Measurements from ENCODE around the gene EHBP1. TPM values are rescaled to one million over a fixed set of nuclear protein-coding genes. Genes with fewer than 3 reads are reported as not detected.
A peak's percentile ranks its signal among the peaks of the same experiment; 100 is the strongest.

EHBP1 gene
- total and polyA plus RNA-seq, 3 experiments from 2014 or later = 12.5 to 23.1 (median 22.7) TPM

- Histone ChIP-seq H3K9me3 (ENCODE audit: low read length) (no peaks in the 10 kb centered on the region), H3K36me3 (ENCODE audit: insufficient read depth, low read length) (no peaks in the 10 kb centered on the region), H3K27ac (ENCODE audit: low read depth, low read length) (no peak overlapping the region), H3K27me3 (ENCODE audit: insufficient read depth, low read length, poor library complexity, severe bottlenecking) (peaks cover 54% of the 10 kb centered on the region), H3K4me1 (ENCODE audit: insufficient read depth, low read length) (peaks cover 32% of the 10 kb centered on the region), H3K4me3 (ENCODE audit: low read length) (no peak overlapping the region)
- Mint-ChIP-seq H3K9me3 (peaks cover 0 to 10% (median 3%) of the 10 kb centered on the region in 5 donors), H3K36me3 (no peaks in the 10 kb centered on the region), H3K27ac (no peak overlapping the region), H3K4me3 (peak overlapping the region in 6 of 7 donors; percentile 44 to 80 (median 68)), H3K27me3 (peaks cover 77 to 87% of the 10 kb centered on the region in 2 donors), H3K4me1 (peaks cover 60 to 88% (median 67%) of the 10 kb centered on the region in 3 donors)
- CTCF ChIA-PET = no interaction called here
- DNase-seq = no peak
- POLR2A ChIA-PET = no interaction called here
Observed at GRCh38 chr2:63052411-63053080, 347.0 kb downstream of the EHBP1 start.

- Mint-ChIP-seq H3K27me3 (peaks cover 79 to 90% of the 10 kb centered on the region in 2 donors), H3K4me3 (peak overlapping the region; percentile 10 to 82 (median 51)), H3K36me3 (no peaks in the 10 kb centered on the region), H3K27ac (no peak overlapping the region), H3K9me3 (peaks cover 0 to 13% (median 4%) of the 10 kb centered on the region in 5 donors), H3K4me1 (peaks cover 60 to 90% (median 70%) of the 10 kb centered on the region in 3 donors)
- Histone ChIP-seq H3K9me3 (ENCODE audit: low read length) (no peaks in the 10 kb centered on the region), H3K27me3 (ENCODE audit: insufficient read depth, low read length, poor library complexity, severe bottlenecking) (peaks cover 56% of the 10 kb centered on the region), H3K27ac (ENCODE audit: low read depth, low read length) (no peak overlapping the region), H3K4me1 (ENCODE audit: insufficient read depth, low read length) (peaks cover 37% of the 10 kb centered on the region), H3K4me3 (ENCODE audit: low read length) (no peak overlapping the region), H3K36me3 (ENCODE audit: insufficient read depth, low read length) (no peaks in the 10 kb centered on the region)
- no peak for DNase-seq
- ChIA-PET CTCF (no interaction called here), POLR2A (no interaction called here)
Observed at GRCh38 chr2:63053081-63053888, 347.8 kb downstream of the EHBP1 start.

DNA sequence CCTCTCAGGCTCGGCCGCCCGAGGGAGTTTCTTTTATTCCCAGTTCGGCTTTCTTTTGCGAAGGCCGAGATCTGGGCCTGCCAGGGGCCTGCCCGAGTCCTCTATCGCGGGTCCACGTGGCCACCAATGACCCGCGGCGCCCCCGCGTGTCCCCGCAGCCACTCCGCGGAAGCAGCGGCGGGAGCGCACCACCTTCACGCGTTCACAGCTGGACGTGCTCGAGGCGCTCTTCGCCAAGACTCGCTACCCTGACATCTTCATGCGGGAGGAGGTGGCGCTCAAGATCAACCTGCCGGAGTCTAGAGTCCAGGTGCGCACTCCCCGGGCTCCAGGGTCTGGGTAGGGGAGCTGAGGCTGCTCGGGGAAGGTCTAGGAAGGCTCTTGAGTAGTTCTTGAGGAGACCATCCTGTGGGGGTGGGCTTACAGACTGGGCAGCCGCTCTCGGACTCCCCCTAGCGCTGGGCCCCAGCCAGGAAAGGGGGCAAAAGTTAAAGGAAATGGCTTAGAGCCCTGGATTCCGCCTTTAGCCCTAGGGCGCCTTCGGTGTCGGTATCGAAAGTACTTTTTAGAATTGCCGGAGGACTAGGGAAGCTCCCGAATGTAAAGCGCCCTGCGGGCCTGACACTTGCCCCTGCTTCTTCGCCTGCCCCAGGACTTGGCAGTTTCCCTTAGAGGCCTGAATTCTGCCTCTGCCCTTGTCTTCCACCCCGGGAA lies 348.5 kb downstream of the EHBP1 start:
- Mint-ChIP-seq H3K4me1 (peaks cover 60 to 87% (median 70%) of the 10 kb centered on the region in 3 donors), H3K9me3 (peaks cover 0 to 13% (median 5%) of the 10 kb centered on the region in 5 donors), H3K27ac (peak overlapping the region in 2 of 8 donors; percentile 43 to 50), H3K27me3 (peaks cover 78 to 87% of the 10 kb centered on the region in 2 donors), H3K36me3 (peaks cover 0 to 3% (median 0%) of the 10 kb centered on the region in 3 donors), H3K4me3 (peak overlapping the region; percentile 37 to 82 (median 70))
- ChIA-PET CTCF (no interaction called here), POLR2A (no interaction called here)
- peak in 1 of 5 donors; percentile 39 for DNase-seq
- Histone ChIP-seq H3K27ac (ENCODE audit: low read depth, low read length) (no peak overlapping the region), H3K9me3 (ENCODE audit: low read length) (no peaks in the 10 kb centered on the region), H3K4me1 (ENCODE audit: insufficient read depth, low read length) (peaks cover 37% of the 10 kb centered on the region), H3K27me3 (ENCODE audit: insufficient read depth, low read length, poor library complexity, severe bottlenecking) (peaks cover 58% of the 10 kb centered on the region), H3K4me3 (ENCODE audit: low read length) (no peak overlapping the region), H3K36me3 (ENCODE audit: insufficient read depth, low read length) (no peaks in the 10 kb centered on the region)

DNA sequence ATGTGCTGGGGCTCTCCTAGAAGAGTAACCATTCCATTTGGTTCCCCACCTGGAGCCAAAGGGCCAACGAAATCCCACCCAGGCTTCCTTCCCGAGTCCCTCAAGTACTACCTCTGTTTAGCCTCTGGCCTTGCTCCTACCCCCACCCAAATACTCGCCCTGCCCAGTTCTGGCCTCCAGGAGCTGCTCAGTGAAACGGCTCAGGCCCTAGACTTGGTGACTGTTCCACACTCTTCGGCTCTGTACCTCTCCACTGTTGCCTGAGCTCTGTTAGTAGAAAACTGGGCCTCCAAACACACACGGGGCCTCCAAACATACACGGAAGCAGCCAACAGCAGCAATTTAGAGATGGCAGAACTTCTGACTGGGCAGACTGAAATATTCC lies 349.3 kb downstream of the EHBP1 start:
- Histone ChIP-seq H3K36me3 (ENCODE audit: insufficient read depth, low read length) (no peaks in the 10 kb centered on the region), H3K27me3 (ENCODE audit: insufficient read depth, low read length, poor library complexity, severe bottlenecking) (peaks cover 58% of the 10 kb centered on the region), H3K4me3 (ENCODE audit: low read length) (no peak overlapping the region), H3K9me3 (ENCODE audit: low read length) (no peaks in the 10 kb centered on the region), H3K4me1 (ENCODE audit: insufficient read depth, low read length) (peaks cover 30% of the 10 kb centered on the region), H3K27ac (ENCODE audit: low read depth, low read length) (no peak overlapping the region)
- Mint-ChIP-seq H3K27me3 (peaks cover 75 to 80% of the 10 kb centered on the region in 2 donors), H3K9me3 (peaks cover 0 to 13% (median 5%) of the 10 kb centered on the region in 5 donors), H3K4me3 (peak overlapping the region in 6 of 7 donors; percentile 25 to 76 (median 54)), H3K27ac (peak overlapping the region in 2 of 8 donors; percentile 43 to 50), H3K4me1 (peaks cover 53 to 80% (median 62%) of the 10 kb centered on the region in 3 donors), H3K36me3 (peaks cover 0 to 3% (median 0%) of the 10 kb centered on the region in 3 donors)
- DNase-seq = no peak
- POLR2A ChIA-PET = no interaction called here
- CTCF ChIA-PET = no interaction called here

- peak in 1 of 5 donors; percentile 35 for DNase-seq
- Mint-ChIP-seq H3K4me3 (peak overlapping the region in 6 of 7 donors; percentile 25 to 86 (median 58)), H3K9me3 (peaks cover 0 to 15% (median 9%) of the 10 kb centered on the region in 5 donors), H3K4me1 (peaks cover 54 to 82% (median 66%) of the 10 kb centered on the region in 3 donors), H3K27me3 (peaks cover 79 to 84% of the 10 kb centered on the region in 2 donors), H3K27ac (peak overlapping the region in 1 of 8 donors; percentile 43), H3K36me3 (peaks cover 0 to 4% (median 3%) of the 10 kb centered on the region in 3 donors)
- peaks cover 63% of the 10 kb centered on the region for H3K27me3 ChIP-seq (ENCODE audit: insufficient read depth, low read length, poor library complexity, severe bottlenecking)
- ChIA-PET POLR2A (no interaction called here), CTCF (no interaction called here)
- H3K9me3 ChIP-seq (ENCODE audit: low read length) = no peaks in the 10 kb centered on the region
- H3K4me1 ChIP-seq (ENCODE audit: insufficient read depth, low read length) = peaks cover 28% of the 10 kb centered on the region
- H3K36me3 ChIP-seq (ENCODE audit: insufficient read depth, low read length) = no peaks in the 10 kb centered on the region
- no peak overlapping the region for H3K27ac ChIP-seq (ENCODE audit: low read depth, low read length)
- no peak overlapping the region for H3K4me3 ChIP-seq (ENCODE audit: low read length)
Observed at GRCh38 chr2:63055226-63056106, 350.0 kb downstream of the EHBP1 start.

GRCh38 chr2:63056107-63057050 lies 350.9 kb downstream of the EHBP1 start:
- ChIA-PET CTCF (no interaction called here), POLR2A (no interaction called here)
- Histone ChIP-seq H3K36me3 (ENCODE audit: insufficient read depth, low read length) (no peaks in the 10 kb centered on the region), H3K27me3 (ENCODE audit: insufficient read depth, low read length, poor library complexity, severe bottlenecking) (peaks cover 71% of the 10 kb centered on the region), H3K27ac (ENCODE audit: low read depth, low read length) (no peak overlapping the region), H3K4me1 (ENCODE audit: insufficient read depth, low read length) (peaks cover 28% of the 10 kb centered on the region), H3K9me3 (ENCODE audit: low read length) (no peaks in the 10 kb centered on the region), H3K4me3 (ENCODE audit: low read length) (no peak overlapping the region)
- Mint-ChIP-seq H3K36me3 (peaks cover 0 to 4% (median 3%) of the 10 kb centered on the region in 3 donors), H3K4me1 (peaks cover 50 to 75% (median 61%) of the 10 kb centered on the region in 3 donors), H3K27ac (peak overlapping the region in 2 of 8 donors; percentile 39 to 73), H3K27me3 (peaks cover 80 to 87% of the 10 kb centered on the region in 2 donors), H3K9me3 (peaks cover 4 to 19% (median 9%) of the 10 kb centered on the region in 5 donors), H3K4me3 (peak overlapping the region; percentile 37 to 86 (median 60))
- peak in 1 of 5 donors; percentile 35 for DNase-seq

All from CD8-positive, alpha-beta memory T cell (primary cell).